HG03354 (cell line): ENCODE data around the gene RPP25.
"Not testable (repeated sequence)": the region's sequence is repeated elsewhere in the genome, so short reads cannot be mapped to it uniquely, and the experiment has no call there.

Source experiments
- ATAC-seq: cut with Tn5 transposase; IDR thresholded peaks from one replicate; pipeline ENCODE4 v1.9.1; 2021; ENCODE audit warnings: mild to moderate bottlenecking; ENCODE audit not compliant: unreplicated experiment, poor library complexity, severe bottlenecking

The RPP25 gene

GRCh38 chr15:74933573-74933972 lies 23.0 kb downstream of the RPP25 start:
- no peak for ATAC-seq

GRCh38 chr15:74928771-74929198 lies 27.8 kb downstream of the RPP25 start:
- ATAC-seq, result no peak

- no peak for ATAC-seq
Observed at GRCh38 chr15:74924525-74924924, 32.0 kb downstream of the RPP25 start.

- no peak for ATAC-seq
Observed at GRCh38 chr15:74920456-74920855, 36.1 kb downstream of the RPP25 start.

- no peak for ATAC-seq
Observed at GRCh38 chr15:74917676-74918075, 38.9 kb downstream of the RPP25 start.

GRCh38 chr15:74913799-74914198 lies 42.8 kb downstream of the RPP25 start:
- ATAC-seq, result not testable (repeated sequence)

GRCh38 chr15:74913041-74913440 lies 43.5 kb downstream of the RPP25 start:
- ATAC-seq, result no peak

- ATAC-seq, result no peak
Observed at GRCh38 chr15:74908635-74909034, 47.9 kb downstream of the RPP25 start.

GRCh38 chr15:74907163-74907870 lies 49.3 kb downstream of the RPP25 start:
- ATAC-seq, result no peak

- peak; percentile 86 for ATAC-seq
Observed at GRCh38 chr15:74906450-74907162, 50.0 kb downstream of the RPP25 start, which contains the start of gene FAM219B. FAM219B (minus strand) TSS chr15:74906851; CDS start chr15:74906800, 51 bp downstream.

- ATAC-seq, result peak; percentile 23
Observed at GRCh38 chr15:74906067-74906449, 50.5 kb downstream of the RPP25 start.
